ENCODE results near the gene PARN.
"Not testable (repeated sequence)": the region's sequence is repeated elsewhere in the genome, so short reads cannot be mapped to it uniquely, and the experiment has no call there.

Gene PARN

DNA sequence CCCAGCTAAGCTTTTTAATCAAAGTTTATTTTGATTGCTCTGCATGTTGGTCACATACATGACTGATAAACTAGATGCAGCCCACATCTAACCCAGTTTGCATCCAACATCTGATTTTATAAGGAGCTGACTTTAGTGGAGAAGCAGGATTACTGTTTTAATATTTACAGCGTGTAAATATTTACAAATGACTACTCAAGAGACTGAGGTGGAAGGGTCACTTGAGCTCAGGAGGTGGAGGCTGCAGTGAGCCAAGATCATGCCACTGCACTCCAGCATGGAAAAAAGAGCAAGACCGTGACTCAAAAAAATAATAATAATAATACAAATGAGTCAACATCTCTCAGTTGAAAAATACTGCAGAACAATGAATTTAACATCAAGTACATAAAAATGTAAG is 50.8 kb downstream of the PARN start:
- no peak for ATAC-seq
- TF ChIP-seq ZNF565 (CRISPR knock-in tag; conservative IDR thresholded peaks at IDR 0.05; ENCODE audit: low read depth) = no peak

DNA sequence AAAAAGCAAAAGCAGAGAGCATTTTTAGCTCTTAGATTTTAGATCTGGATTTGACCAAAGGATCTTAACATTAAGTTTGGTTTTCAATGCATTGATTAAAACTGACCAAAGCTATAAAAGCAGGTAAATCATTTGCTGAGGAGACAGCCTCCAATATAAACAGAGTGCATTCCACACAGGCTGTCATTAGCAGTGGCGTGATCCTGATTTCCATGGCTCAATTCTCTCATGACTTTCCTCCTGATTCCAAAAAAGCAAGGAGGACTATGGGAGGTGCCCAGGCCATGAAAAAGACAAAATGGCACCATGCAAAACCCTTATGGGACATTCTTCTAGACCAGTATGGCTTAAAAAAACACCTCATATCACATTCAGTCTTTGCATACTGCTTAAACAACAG is 53.5 kb downstream of the PARN start:
- ATAC-seq = no peak
- TF ChIP-seq OSR1 (CRISPR knock-in tag; IDR thresholded peaks at IDR 0.05) = no peak
- no peak for TF ChIP-seq RARB (CRISPR knock-in tag; IDR thresholded peaks at IDR 0.05)

DNA sequence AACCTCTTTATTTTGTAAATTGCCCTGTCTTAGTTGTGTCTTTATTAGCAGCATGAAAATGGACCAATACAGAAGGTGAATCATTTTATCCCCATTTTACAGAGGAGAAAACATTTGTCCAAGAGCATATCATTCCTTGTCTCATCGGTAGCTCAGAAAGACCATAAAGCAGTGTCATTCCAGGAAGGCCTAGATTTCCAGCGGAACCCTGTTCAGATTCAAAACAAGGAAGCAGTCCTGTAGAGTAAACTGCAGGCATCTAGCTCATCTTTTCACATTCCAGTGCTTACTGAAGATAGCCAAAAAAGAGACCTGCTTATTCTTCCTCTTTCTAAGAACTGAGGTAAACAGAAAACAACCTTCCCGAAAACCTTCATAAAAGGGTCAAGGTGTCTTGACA is 54.0 kb downstream of the PARN start:
- TF ChIP-seq ZNF565 (CRISPR knock-in tag; conservative IDR thresholded peaks at IDR 0.05; ENCODE audit: low read depth) = no peak
- TF ChIP-seq, protein P1, sequence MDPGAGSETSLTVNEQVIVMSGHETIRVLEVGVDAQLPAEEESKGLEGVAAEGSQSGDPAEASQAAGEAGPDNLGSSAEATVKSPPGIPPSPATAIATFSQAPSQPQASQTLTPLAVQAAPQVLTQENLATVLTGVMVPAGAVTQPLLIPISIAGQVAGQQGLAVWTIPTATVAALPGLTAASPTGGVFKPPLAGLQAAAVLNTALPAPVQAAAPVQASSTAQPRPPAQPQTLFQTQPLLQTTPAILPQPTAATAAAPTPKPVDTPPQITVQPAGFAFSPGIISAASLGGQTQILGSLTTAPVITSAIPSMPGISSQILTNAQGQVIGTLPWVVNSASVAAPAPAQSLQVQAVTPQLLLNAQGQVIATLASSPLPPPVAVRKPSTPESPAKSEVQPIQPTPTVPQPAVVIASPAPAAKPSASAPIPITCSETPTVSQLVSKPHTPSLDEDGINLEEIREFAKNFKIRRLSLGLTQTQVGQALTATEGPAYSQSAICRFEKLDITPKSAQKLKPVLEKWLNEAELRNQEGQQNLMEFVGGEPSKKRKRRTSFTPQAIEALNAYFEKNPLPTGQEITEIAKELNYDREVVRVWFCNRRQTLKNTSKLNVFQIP (CRISPR knock-in tag; IDR thresholded peaks at IDR 0.05; ENCODE audit: borderline replicate concordance, low read depth) = no peak
- TF ChIP-seq, protein P2, sequence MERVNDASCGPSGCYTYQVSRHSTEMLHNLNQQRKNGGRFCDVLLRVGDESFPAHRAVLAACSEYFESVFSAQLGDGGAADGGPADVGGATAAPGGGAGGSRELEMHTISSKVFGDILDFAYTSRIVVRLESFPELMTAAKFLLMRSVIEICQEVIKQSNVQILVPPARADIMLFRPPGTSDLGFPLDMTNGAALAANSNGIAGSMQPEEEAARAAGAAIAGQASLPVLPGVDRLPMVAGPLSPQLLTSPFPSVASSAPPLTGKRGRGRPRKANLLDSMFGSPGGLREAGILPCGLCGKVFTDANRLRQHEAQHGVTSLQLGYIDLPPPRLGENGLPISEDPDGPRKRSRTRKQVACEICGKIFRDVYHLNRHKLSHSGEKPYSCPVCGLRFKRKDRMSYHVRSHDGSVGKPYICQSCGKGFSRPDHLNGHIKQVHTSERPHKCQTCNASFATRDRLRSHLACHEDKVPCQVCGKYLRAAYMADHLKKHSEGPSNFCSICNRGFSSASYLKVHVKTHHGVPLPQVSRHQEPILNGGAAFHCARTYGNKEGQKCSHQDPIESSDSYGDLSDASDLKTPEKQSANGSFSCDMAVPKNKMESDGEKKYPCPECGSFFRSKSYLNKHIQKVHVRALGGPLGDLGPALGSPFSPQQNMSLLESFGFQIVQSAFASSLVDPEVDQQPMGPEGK (CRISPR knock-in tag; IDR thresholded peaks at IDR 0.05; ENCODE audit: borderline replicate concordance) = no peak
- no peak for TF ChIP-seq BACH2 (CRISPR knock-in tag; IDR thresholded peaks at IDR 0.05; ENCODE audit: borderline replicate concordance)
- no peak for TF ChIP-seq OSR1 (CRISPR knock-in tag; IDR thresholded peaks at IDR 0.05)
- TF ChIP-seq ARNTL (CRISPR knock-in tag; IDR thresholded peaks at IDR 0.05; ENCODE audit: borderline replicate concordance, low read depth) = no peak
- no peak for TF ChIP-seq TCF4 (CRISPR knock-in tag; IDR thresholded peaks at IDR 0.05; ENCODE audit: borderline replicate concordance)
- TF ChIP-seq, protein P3, sequence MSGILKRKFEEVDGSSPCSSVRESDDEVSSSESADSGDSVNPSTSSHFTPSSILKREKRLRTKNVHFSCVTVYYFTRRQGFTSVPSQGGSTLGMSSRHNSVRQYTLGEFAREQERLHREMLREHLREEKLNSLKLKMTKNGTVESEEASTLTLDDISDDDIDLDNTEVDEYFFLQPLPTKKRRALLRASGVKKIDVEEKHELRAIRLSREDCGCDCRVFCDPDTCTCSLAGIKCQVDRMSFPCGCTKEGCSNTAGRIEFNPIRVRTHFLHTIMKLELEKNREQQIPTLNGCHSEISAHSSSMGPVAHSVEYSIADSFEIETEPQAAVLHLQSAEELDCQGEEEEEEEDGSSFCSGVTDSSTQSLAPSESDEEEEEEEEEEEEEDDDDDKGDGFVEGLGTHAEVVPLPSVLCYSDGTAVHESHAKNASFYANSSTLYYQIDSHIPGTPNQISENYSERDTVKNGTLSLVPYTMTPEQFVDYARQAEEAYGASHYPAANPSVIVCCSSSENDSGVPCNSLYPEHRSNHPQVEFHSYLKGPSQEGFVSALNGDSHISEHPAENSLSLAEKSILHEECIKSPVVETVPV (CRISPR knock-in tag; IDR thresholded peaks at IDR 0.05) = no peak
- TF ChIP-seq, protein P4, sequence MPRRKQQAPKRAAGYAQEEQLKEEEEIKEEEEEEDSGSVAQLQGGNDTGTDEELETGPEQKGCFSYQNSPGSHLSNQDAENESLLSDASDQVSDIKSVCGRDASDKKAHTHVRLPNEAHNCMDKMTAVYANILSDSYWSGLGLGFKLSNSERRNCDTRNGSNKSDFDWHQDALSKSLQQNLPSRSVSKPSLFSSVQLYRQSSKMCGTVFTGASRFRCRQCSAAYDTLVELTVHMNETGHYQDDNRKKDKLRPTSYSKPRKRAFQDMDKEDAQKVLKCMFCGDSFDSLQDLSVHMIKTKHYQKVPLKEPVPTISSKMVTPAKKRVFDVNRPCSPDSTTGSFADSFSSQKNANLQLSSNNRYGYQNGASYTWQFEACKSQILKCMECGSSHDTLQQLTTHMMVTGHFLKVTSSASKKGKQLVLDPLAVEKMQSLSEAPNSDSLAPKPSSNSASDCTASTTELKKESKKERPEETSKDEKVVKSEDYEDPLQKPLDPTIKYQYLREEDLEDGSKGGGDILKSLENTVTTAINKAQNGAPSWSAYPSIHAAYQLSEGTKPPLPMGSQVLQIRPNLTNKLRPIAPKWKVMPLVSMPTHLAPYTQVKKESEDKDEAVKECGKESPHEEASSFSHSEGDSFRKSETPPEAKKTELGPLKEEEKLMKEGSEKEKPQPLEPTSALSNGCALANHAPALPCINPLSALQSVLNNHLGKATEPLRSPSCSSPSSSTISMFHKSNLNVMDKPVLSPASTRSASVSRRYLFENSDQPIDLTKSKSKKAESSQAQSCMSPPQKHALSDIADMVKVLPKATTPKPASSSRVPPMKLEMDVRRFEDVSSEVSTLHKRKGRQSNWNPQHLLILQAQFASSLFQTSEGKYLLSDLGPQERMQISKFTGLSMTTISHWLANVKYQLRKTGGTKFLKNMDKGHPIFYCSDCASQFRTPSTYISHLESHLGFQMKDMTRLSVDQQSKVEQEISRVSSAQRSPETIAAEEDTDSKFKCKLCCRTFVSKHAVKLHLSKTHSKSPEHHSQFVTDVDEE (CRISPR knock-in tag; IDR thresholded peaks at IDR 0.05) = no peak
- TF ChIP-seq ZFP30 (CRISPR knock-in tag; IDR thresholded peaks at IDR 0.05) = no peak
- TF ChIP-seq ISL1 (CRISPR knock-in tag; IDR thresholded peaks at IDR 0.05) = no peak
- ATAC-seq = no peak

DNA sequence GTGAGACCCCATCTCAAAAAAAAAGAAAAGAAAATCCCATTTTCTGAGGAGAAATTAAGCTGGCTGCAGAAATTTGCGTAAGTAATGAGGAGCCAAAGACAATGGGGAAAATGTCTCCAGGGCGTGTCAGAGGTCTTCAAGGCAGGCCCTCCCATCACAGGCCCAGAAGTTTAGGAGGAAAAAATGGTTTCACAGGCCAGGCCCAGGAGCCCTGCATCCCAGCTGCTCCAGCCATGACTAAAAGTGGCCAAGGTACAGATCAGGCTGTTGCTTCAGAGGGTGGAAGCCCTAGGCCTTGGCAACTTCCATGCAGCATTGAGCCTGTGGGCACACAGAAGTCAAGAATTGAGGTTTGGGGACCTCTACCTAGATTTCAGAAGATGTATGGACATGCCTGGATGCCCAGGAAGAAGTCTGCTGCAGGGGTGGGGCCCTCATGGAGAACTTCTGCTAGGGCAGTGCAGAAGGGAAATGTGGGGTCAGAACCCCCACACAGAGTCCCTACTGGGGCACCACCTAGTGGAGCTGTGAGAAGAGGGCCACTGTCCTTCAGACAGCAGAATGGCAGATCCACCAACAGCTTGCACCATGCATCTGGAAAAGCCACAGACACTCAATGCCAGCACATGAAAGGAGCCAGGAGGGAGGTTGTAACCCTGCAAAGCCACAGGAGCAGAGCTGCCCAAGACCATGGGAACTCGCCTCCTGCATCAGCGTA is 55.2 kb downstream of the PARN start:
- ATAC-seq = not testable (repeated sequence)

DNA sequence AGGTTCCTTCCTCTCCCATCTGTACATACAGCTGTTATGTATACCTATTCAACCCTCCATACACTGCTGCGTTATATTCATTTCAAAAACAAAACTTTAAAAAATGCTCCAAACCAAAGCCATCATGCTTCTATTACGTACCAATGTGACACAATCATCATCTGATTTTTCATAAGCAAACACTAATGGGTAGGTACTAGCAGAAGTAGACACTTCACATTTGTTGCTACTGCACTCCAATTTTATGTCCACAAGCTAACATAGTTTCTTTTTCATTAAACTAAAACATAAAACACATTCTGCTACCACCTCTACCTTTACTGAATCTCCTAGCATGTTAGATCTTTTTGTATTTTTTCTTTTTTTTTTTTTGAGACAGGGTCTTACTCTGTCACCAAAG is 57.5 kb downstream of the PARN start:
- TF ChIP-seq ZFP30 (CRISPR knock-in tag; IDR thresholded peaks at IDR 0.05) (no peak), GLIS3 (CRISPR knock-in tag; IDR thresholded peaks at IDR 0.05) (no peak), SNAI2 (CRISPR knock-in tag; IDR thresholded peaks at IDR 0.05) (no peak), RARB (CRISPR knock-in tag; IDR thresholded peaks at IDR 0.05) (no peak), BACH2 (CRISPR knock-in tag; IDR thresholded peaks at IDR 0.05; ENCODE audit: borderline replicate concordance) (no peak), TOX (CRISPR knock-in tag; IDR thresholded peaks at IDR 0.05; ENCODE audit: borderline replicate concordance) (no peak), ZFP3 (CRISPR knock-in tag; IDR thresholded peaks at IDR 0.05) (no peak)
- TF ChIP-seq, protein P2 (CRISPR knock-in tag; IDR thresholded peaks at IDR 0.05; ENCODE audit: borderline replicate concordance) = no peak
- TF ChIP-seq, protein P3 (CRISPR knock-in tag; IDR thresholded peaks at IDR 0.05) = no peak
- ATAC-seq = no peak

All from SK-N-SH treated with all-trans-retinoic acid at 6 μM for 48 hours (cell line).